Loucy (cell line): ENCODE results near the gene BEAN1.

Experiments used
- H2AFZ ChIP-seq: fragments of 200-600 bp; sonication (generic); 2 replicates; pipeline ENCODE4 v1.6.0; 2016; ENCODE audit warnings: antibody characterized with exemption, mild to moderate bottlenecking, low read length, moderate library complexity
- H3F3A ChIP-seq: fragments of 200-600 bp; 2 replicates; pipeline ENCODE4 v1.6.0; 2016; ENCODE audit warnings: antibody characterized with exemption, low read depth, mild to moderate bottlenecking
- H3K27me3 ChIP-seq: fragments of 200-600 bp; sonication (generic); 2 replicates; pipeline ENCODE4 v1.6.1; 2014; ENCODE audit warnings: low read length, mild to moderate bottlenecking; ENCODE audit not compliant: insufficient read depth, poor library complexity, severe bottlenecking
- H3K36me3 ChIP-seq: fragments of 200-600 bp; sonication (generic); 2 replicates; pipeline ENCODE4 v1.6.1; 2016; ENCODE audit warnings: low read length; ENCODE audit not compliant: insufficient read depth
- H3K4me1 ChIP-seq: fragments of 200-600 bp; sonication (generic); 2 replicates; pipeline ENCODE4 v1.5.1; 2014; ENCODE audit warnings: low read length, mild to moderate bottlenecking; ENCODE audit not compliant: insufficient read depth, poor library complexity, severe bottlenecking
- H3K4me2 ChIP-seq: fragments of 200-600 bp; sonication (generic); 2 replicates; pipeline ENCODE4 v1.6.0; 2014; ENCODE audit warnings: antibody characterized with exemption, low read length, low read depth, mild to moderate bottlenecking; ENCODE audit not compliant: poor library complexity, severe bottlenecking
- H3K4me3 ChIP-seq: fragments of 200-600 bp; sonication (generic); 2 replicates; pipeline ENCODE4 v1.5.1; 2014; ENCODE audit warnings: low read length, mild to moderate bottlenecking, mixed read lengths; ENCODE audit not compliant: poor library complexity, severe bottlenecking
- H3K79me2 ChIP-seq: fragments of 200-600 bp; sonication (generic); 2 replicates; pipeline ENCODE4 v1.6.1; 2014; ENCODE audit warnings: low read length; ENCODE audit not compliant: insufficient read depth
- H3K9ac ChIP-seq: fragments of 200-600 bp; sonication (generic); 2 replicates; pipeline ENCODE4 v1.6.0; 2014; ENCODE audit warnings: mild to moderate bottlenecking, low read depth, low read length, moderate library complexity; ENCODE audit not compliant: poor library complexity, severe bottlenecking
- H3K9me2 ChIP-seq: fragments of 200-600 bp; sonication (generic); replicated peaks from 2 replicates; pipeline ENCODE4 v1.6.1; 2016; ENCODE audit warnings: low read depth, low read length, mixed read lengths
- H3K9me3 ChIP-seq: fragments of 200-600 bp; sonication (generic); 2 replicates; pipeline ENCODE4 v1.6.1; 2014; ENCODE audit warnings: mild to moderate bottlenecking, antibody characterized with exemption, low read length, low read depth; ENCODE audit not compliant: insufficient read depth
- H4K20me1 ChIP-seq: fragments of 200-600 bp; sonication (generic); 2 replicates; pipeline ENCODE4 v1.6.0; 2014; ENCODE audit warnings: antibody characterized with exemption, low read length, mild to moderate bottlenecking; ENCODE audit not compliant: insufficient read depth, poor library complexity, severe bottlenecking
- EZH2phosphoT487 ChIP-seq: fragments of 200-600 bp; IDR thresholded peaks from 2 replicates; pipeline ENCODE4 v1.6.1; 2018; ENCODE audit warnings: antibody characterized with exemption, mild to moderate bottlenecking, moderate library complexity, borderline replicate concordance
- TF ChIP-seq, protein P1 (sequence below): fragments of 200-600 bp; sonication (generic); conservative IDR thresholded peaks from 2 replicates; pipeline ENCODE4 v1.5.1; 2014; ENCODE audit warnings: mild to moderate bottlenecking, antibody characterized with exemption, low read length

Gene BEAN1

DNA sequence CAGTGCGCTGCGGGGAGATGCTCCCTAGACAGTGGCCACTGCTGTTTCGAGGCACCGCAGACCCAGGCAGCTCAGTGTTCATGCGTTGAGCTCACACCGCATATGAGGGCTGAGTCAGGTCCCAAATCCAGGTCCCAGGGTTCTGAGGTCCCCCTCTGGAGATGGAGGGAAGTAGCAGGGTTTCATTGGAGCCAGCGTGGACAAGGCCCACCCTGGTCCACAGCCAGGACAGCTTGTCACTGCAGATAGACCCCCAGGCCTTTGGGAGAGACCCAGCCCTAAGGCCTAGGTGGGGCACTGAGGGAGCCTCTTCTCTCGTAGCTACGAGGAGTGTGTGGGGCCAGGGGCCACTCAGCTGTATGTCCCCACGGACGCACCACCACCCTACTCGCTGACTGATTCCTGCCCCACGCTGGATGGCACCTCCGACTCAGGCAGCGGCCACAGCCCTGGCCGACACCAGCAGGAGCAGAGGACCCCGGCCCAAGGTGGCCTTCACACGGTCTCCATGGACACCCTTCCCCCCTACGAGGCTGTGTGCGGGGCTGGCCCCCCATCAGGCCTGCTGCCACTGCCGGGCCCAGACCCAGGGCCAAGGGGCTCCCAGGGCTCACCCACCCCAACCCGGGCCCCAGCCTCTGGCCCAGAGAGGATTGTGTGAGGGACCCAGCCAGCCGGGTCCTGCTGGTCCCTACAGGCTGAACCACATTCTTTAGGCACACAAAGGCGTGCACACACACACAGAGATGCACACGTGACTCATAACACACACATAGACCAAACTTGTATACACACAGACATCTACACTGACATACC lies 53.4 kb downstream of the BEAN1 start:
- peaks cover 10% of the 10 kb centered on the region for H3K4me1 ChIP-seq
- H3K9me2 ChIP-seq, result no peaks in the 10 kb centered on the region
- TF ChIP-seq EZH2phosphoT487, result no peak
- TF ChIP-seq, protein P1, sequence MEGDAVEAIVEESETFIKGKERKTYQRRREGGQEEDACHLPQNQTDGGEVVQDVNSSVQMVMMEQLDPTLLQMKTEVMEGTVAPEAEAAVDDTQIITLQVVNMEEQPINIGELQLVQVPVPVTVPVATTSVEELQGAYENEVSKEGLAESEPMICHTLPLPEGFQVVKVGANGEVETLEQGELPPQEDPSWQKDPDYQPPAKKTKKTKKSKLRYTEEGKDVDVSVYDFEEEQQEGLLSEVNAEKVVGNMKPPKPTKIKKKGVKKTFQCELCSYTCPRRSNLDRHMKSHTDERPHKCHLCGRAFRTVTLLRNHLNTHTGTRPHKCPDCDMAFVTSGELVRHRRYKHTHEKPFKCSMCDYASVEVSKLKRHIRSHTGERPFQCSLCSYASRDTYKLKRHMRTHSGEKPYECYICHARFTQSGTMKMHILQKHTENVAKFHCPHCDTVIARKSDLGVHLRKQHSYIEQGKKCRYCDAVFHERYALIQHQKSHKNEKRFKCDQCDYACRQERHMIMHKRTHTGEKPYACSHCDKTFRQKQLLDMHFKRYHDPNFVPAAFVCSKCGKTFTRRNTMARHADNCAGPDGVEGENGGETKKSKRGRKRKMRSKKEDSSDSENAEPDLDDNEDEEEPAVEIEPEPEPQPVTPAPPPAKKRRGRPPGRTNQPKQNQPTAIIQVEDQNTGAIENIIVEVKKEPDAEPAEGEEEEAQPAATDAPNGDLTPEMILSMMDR, result no peak
- H3K27me3 ChIP-seq, result no peaks in the 10 kb centered on the region
- H3K9ac ChIP-seq, result no peak overlapping the region
- H3K4me2 ChIP-seq, result no peak overlapping the region
- H3F3A ChIP-seq, result no peaks in the 10 kb centered on the region
- no peaks in the 10 kb centered on the region for H3K79me2 ChIP-seq
- no peak overlapping the region for H2AFZ ChIP-seq
- no peak overlapping the region for H3K4me3 ChIP-seq
- H3K9me3 ChIP-seq, result no peaks in the 10 kb centered on the region
- H3K36me3 ChIP-seq, result no peaks in the 10 kb centered on the region
- no peaks in the 10 kb centered on the region for H4K20me1 ChIP-seq

DNA sequence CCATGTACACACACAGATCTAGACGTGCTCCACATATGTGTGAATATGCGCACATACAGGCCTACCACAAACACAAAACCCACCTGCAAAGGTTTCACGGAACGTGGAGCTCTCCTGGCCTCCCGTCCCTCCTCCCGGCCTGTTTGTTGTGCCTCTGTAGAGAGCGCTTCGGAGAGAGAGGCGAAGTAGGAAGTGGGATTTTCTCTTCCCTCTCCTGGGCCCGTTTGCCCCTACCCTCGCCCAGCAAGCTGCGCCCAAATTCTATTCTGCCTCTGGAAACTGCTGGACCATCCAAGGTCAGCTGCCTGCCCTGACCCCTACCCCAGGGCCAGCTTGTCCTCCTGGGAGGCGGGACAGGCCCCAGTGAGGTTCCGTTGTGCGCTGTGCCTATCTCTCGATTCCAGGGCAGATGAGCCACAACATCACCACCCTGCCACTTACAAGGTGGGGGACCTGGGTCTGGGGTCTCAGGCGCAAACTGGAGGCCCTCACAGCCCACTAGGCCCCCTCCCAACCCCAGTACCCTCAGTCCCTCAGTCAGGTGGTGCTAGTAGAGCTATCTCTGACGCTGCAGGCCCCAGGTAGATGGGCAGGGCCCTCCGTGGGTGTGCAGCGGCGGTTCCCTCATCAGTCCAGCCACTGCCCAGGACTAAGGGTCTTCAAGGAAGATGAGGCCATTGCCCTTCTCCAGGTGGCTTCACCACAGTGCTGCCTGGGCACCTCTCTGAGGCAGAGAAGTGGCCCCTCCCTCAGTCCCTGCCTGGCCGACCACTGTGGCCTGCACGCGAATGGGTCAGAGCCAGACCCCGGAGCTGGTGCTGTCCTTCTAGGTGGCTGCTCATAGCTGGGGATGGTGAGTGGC lies 54.2 kb downstream of the BEAN1 start:
- Histone ChIP-seq H3K79me2 (no peaks in the 10 kb centered on the region), H3F3A (no peaks in the 10 kb centered on the region), H3K36me3 (no peaks in the 10 kb centered on the region), H3K27me3 (no peaks in the 10 kb centered on the region), H3K9me3 (no peaks in the 10 kb centered on the region), H2AFZ (no peak overlapping the region), H4K20me1 (no peaks in the 10 kb centered on the region), H3K9me2 (no peaks in the 10 kb centered on the region), H3K4me1 (peaks cover 10% of the 10 kb centered on the region), H3K4me3 (no peak overlapping the region), H3K9ac (no peak overlapping the region), H3K4me2 (no peak overlapping the region)
- no peak for TF ChIP-seq EZH2phosphoT487
- TF ChIP-seq, protein P1, result no peak

- H3K9me2 ChIP-seq, result no peaks in the 10 kb centered on the region
- H3K9ac ChIP-seq, result no peak overlapping the region
- no peak overlapping the region for H3K4me2 ChIP-seq
- no peak overlapping the region for H2AFZ ChIP-seq
- no peaks in the 10 kb centered on the region for H3F3A ChIP-seq
- no peaks in the 10 kb centered on the region for H4K20me1 ChIP-seq
- H3K27me3 ChIP-seq, result no peaks in the 10 kb centered on the region
- no peaks in the 10 kb centered on the region for H3K36me3 ChIP-seq
- peaks cover 13% of the 10 kb centered on the region for H3K4me1 ChIP-seq
- H3K4me3 ChIP-seq, result no peak overlapping the region
- H3K79me2 ChIP-seq, result no peaks in the 10 kb centered on the region
- no peak for TF ChIP-seq EZH2phosphoT487
- TF ChIP-seq, protein P1, result no peak
- no peaks in the 10 kb centered on the region for H3K9me3 ChIP-seq
Measured at GRCh38 chr16:66481943-66482390, 54.9 kb downstream of the BEAN1 start.
